ENCODE data around the gene NPAS3. TPM values are rescaled to one million over a fixed set of nuclear protein-coding genes. Genes with fewer than 3 reads are reported as not detected.

NPAS3 gene
- total RNA-seq, 1 experiment from 2014 or later = not detected

DNA sequence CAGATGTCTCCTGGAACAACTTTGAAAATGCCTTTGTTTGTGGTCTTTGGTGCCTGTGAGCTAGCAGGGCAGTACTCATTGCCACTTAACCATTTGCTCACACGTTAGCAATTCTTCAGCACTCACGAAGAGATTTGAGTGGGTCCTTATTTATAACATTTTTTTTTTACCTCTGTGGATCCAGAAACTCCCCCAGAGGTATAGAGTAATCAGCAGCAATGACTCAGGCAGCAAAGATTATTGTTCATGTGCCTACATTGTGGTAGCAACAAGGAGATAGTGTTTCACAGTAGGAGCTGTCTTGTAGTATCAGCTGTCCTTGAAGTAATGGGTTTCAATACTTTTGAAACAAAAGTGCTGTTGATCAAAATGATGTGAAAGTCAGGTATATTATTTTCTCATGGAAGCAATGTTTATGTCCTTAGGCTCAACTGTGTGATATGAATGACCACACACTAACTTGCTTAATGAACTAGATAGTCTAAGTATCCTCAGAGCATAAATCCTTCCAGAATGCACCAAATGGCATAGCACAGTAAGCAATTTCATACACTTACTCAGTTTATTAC, 708.1 kb downstream of the NPAS3 start:
- H3K4me2 ChIP-seq (ENCODE audit: low read length) = no peak overlapping the region
- no peak overlapping the region for H3K9ac ChIP-seq (ENCODE audit: low read length)
- ChIA-PET RAD21 (ENCODE audit: low non-redundant PET in 1 of 2, low total read pairs in 2 of 2, uncharacterized antibody in 2 of 2, unreplicated experiment in 2 of 2) (no interaction called here), POLR2A (no interaction called here), CTCF (no interaction called here)
- no peak overlapping the region for H3K4me3 ChIP-seq (replicated peaks in 1 of 2; ENCODE audit: low read depth in 1 of 2, low read length in 2 of 2)
- no peaks in the 10 kb centered on the region for H3K9me3 ChIP-seq (ENCODE audit: control insufficient read depth in 1 of 2, insufficient read depth in 1 of 2, low read depth in 1 of 2, low read length in 2 of 2)
- no peaks in the 10 kb centered on the region for H3K9me2 ChIP-seq (ENCODE audit: insufficient read depth)
- H2AFZ ChIP-seq (ENCODE audit: low read depth, low read length, poor library complexity, severe bottlenecking) = no peak overlapping the region
- TF ChIP-seq, protein P1, sequence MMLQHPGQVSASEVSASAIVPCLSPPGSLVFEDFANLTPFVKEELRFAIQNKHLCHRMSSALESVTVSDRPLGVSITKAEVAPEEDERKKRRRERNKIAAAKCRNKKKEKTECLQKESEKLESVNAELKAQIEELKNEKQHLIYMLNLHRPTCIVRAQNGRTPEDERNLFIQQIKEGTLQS (IDR thresholded peaks at IDR 0.05) = no peak
- TF ChIP-seq TCF7L2 (IDR thresholded peaks at IDR 0.05; ENCODE audit: borderline replicate concordance, extremely low read depth, insufficient read depth, insufficient read length) = no peak
- TF ChIP-seq, protein P2, sequence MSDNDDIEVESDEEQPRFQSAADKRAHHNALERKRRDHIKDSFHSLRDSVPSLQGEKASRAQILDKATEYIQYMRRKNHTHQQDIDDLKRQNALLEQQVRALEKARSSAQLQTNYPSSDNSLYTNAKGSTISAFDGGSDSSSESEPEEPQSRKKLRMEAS (IDR thresholded peaks at IDR 0.05) = no peak
- TF ChIP-seq, protein P3, sequence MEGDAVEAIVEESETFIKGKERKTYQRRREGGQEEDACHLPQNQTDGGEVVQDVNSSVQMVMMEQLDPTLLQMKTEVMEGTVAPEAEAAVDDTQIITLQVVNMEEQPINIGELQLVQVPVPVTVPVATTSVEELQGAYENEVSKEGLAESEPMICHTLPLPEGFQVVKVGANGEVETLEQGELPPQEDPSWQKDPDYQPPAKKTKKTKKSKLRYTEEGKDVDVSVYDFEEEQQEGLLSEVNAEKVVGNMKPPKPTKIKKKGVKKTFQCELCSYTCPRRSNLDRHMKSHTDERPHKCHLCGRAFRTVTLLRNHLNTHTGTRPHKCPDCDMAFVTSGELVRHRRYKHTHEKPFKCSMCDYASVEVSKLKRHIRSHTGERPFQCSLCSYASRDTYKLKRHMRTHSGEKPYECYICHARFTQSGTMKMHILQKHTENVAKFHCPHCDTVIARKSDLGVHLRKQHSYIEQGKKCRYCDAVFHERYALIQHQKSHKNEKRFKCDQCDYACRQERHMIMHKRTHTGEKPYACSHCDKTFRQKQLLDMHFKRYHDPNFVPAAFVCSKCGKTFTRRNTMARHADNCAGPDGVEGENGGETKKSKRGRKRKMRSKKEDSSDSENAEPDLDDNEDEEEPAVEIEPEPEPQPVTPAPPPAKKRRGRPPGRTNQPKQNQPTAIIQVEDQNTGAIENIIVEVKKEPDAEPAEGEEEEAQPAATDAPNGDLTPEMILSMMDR (IDR thresholded peaks at IDR 0.05 in 2 of 3, conservative IDR thresholded peaks at IDR 0.05 in 1 of 3; ENCODE audit: borderline replicate concordance in 1 of 3, insufficient read depth in 1 of 3, low read depth in 2 of 3, low read length in 2 of 3) = no peak
- intact Hi-C loops (cut with micrococcal nuclease) = no loop called here
- ATAC-seq (no peak), DNase-seq (ENCODE audit: low read depth, low spot score) (no peak)
- no peaks in the 10 kb centered on the region for H3K36me3 ChIP-seq (ENCODE audit: control insufficient read depth in 1 of 2, insufficient read depth in 2 of 2, low read length in 2 of 2)
- H3K4me1 ChIP-seq (ENCODE audit: control insufficient read depth in 1 of 2, insufficient read depth in 2 of 2, low read length in 2 of 2) = no peaks in the 10 kb centered on the region
- peaks cover 12% of the 10 kb centered on the region; the same call in 1 of the 2 replicates for H3K27me3 ChIP-seq (ENCODE audit: insufficient read depth, low read length)
- no peaks in the 10 kb centered on the region for H3K79me2 ChIP-seq (ENCODE audit: insufficient read depth, low read length)
- H3K27ac ChIP-seq (ENCODE audit: low read depth, low read length) = no peak overlapping the region
- BruUV-seq (replicated peaks) = no TSS peak
- H4K20me1 ChIP-seq (ENCODE audit: insufficient read depth) = no peaks in the 10 kb centered on the region

DNA sequence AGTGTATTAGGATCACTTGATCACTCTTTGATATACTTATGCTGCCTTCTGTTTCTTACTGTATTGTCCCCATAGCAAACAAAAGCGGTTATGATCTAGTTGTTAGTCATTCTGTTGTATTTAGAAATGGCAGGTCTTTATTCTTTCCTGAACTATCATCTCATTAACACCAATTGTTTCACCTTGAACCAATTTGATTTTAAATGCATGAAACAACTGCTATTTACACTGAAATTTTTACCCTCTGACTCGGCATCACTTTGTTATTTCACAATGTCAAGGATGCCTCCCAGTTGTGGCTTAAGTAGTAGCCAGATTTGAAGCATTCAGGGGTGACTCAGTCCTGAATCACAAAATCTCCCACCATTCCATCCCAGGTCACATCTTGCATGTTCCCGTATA, 708.7 kb downstream of the NPAS3 start:
- Histone ChIP-seq H2AFZ (ENCODE audit: low read depth, low read length, poor library complexity, severe bottlenecking) (no peak overlapping the region), H3K9me3 (ENCODE audit: control insufficient read depth in 1 of 2, insufficient read depth in 1 of 2, low read depth in 1 of 2, low read length in 2 of 2) (no peaks in the 10 kb centered on the region), H3K4me2 (ENCODE audit: low read length) (no peak overlapping the region), H3K9me2 (ENCODE audit: insufficient read depth) (no peaks in the 10 kb centered on the region), H3K36me3 (ENCODE audit: control insufficient read depth in 1 of 2, insufficient read depth in 2 of 2, low read length in 2 of 2) (no peaks in the 10 kb centered on the region), H3K4me3 (replicated peaks in 1 of 2; ENCODE audit: low read depth in 1 of 2, low read length in 2 of 2) (no peak overlapping the region), H3K79me2 (ENCODE audit: insufficient read depth, low read length) (no peaks in the 10 kb centered on the region), H3K4me1 (ENCODE audit: control insufficient read depth in 1 of 2, insufficient read depth in 2 of 2, low read length in 2 of 2) (no peaks in the 10 kb centered on the region), H4K20me1 (ENCODE audit: insufficient read depth) (no peaks in the 10 kb centered on the region), H3K27ac (ENCODE audit: low read depth, low read length) (no peak overlapping the region), H3K27me3 (ENCODE audit: insufficient read depth, low read length) (peaks cover 7% of the 10 kb centered on the region; the same call in 1 of the 2 replicates), H3K9ac (ENCODE audit: low read length) (no peak overlapping the region)
- DNase-seq (ENCODE audit: low read depth, low spot score) (no peak), ATAC-seq (no peak)
- CTCF ChIA-PET = no interaction called here
- intact Hi-C loops (cut with micrococcal nuclease) = no loop called here
- POLR2A ChIA-PET = no interaction called here
- RAD21 ChIA-PET (ENCODE audit: low non-redundant PET in 1 of 2, low total read pairs in 2 of 2, uncharacterized antibody in 2 of 2, unreplicated experiment in 2 of 2) = no interaction called here
- BruUV-seq (replicated peaks) = no TSS peak
- TF ChIP-seq EZH2phosphoT487 (IDR thresholded peaks at IDR 0.05; ENCODE audit: borderline replicate concordance) = no peak
- TF ChIP-seq JUND (IDR thresholded peaks at IDR 0.05) = no peak
- no peak for TF ChIP-seq POLR2A (IDR thresholded peaks at IDR 0.05; ENCODE audit: borderline replicate concordance, extremely low read depth, insufficient read depth, insufficient read length)
- TF ChIP-seq CEBPB (IDR thresholded peaks at IDR 0.05; ENCODE audit: low read depth) = no peak
- TF ChIP-seq, protein P1 (IDR thresholded peaks at IDR 0.05) = no peak
- TF ChIP-seq SP1 (IDR thresholded peaks at IDR 0.05; ENCODE audit: low read depth) = no peak
- no peak for TF ChIP-seq POLR2AphosphoS5 (IDR thresholded peaks at IDR 0.05; ENCODE audit: low read depth, low read length)
- TF ChIP-seq YY1 (IDR thresholded peaks at IDR 0.05; ENCODE audit: extremely low read depth, insufficient replicate concordance, low read depth, low read length) = no peak
- TF ChIP-seq FOSL1 (IDR thresholded peaks at IDR 0.05; ENCODE audit: low read depth) = no peak
